HG02798 (cell line): ENCODE results near the gene SCRN1.
"Not testable (repeated sequence)": the region's sequence is repeated elsewhere in the genome, so short reads cannot be mapped to it uniquely, and the experiment has no call there.

Experiments used
- ATAC-seq: cut with Tn5 transposase; IDR thresholded peaks from one replicate; pipeline ENCODE4 v1.9.1; 2021; ENCODE audit warnings: mild to moderate bottlenecking; ENCODE audit not compliant: unreplicated experiment, poor library complexity

The SCRN1 gene

GRCh38 chr7:29896685-29897411, 92.8 kb downstream of the SCRN1 start:
- no peak for ATAC-seq

GRCh38 chr7:29895559-29895958, 94.0 kb downstream of the SCRN1 start:
- no peak for ATAC-seq

- no peak for ATAC-seq
These were observed 95.3 kb downstream of the SCRN1 start for GRCh38 chr7:29894256-29894655.

GRCh38 chr7:29893351-29893965, 96.1 kb downstream of the SCRN1 start:
- ATAC-seq = no peak

- no peak for ATAC-seq
These were observed 97.4 kb downstream of the SCRN1 start for GRCh38 chr7:29892231-29892630.

GRCh38 chr7:29891766-29892165, 97.8 kb downstream of the SCRN1 start:
- ATAC-seq = no peak

- ATAC-seq = not testable (repeated sequence)
These were observed 98.8 kb downstream of the SCRN1 start for GRCh38 chr7:29890786-29891185.

- no peak for ATAC-seq
These were observed 99.3 kb downstream of the SCRN1 start for GRCh38 chr7:29890251-29890650.

- ATAC-seq = no peak
These were observed 100.3 kb downstream of the SCRN1 start for GRCh38 chr7:29889288-29889687.

GRCh38 chr7:29888006-29888405, 101.6 kb downstream of the SCRN1 start:
- no peak for ATAC-seq

- ATAC-seq = no peak
These were observed 102.8 kb downstream of the SCRN1 start for GRCh38 chr7:29886827-29887226.

GRCh38 chr7:29885626-29886025, 104.0 kb downstream of the SCRN1 start:
- no peak for ATAC-seq

- ATAC-seq = no peak
These were observed 105.0 kb downstream of the SCRN1 start for GRCh38 chr7:29884399-29885272.

- no peak for ATAC-seq
These were observed 105.9 kb downstream of the SCRN1 start for GRCh38 chr7:29883462-29884398.

GRCh38 chr7:29882481-29882880, 107.1 kb downstream of the SCRN1 start:
- no peak for ATAC-seq

- no peak for ATAC-seq
These were observed 107.9 kb downstream of the SCRN1 start for GRCh38 chr7:29881724-29882123.

GRCh38 chr7:29879609-29880008, 110.0 kb downstream of the SCRN1 start:
- no peak for ATAC-seq

- ATAC-seq = no peak
These were observed 111.4 kb downstream of the SCRN1 start for GRCh38 chr7:29878081-29878688.

- ATAC-seq = no peak
These were observed 112.4 kb downstream of the SCRN1 start for GRCh38 chr7:29877196-29877595.

- ATAC-seq = no peak
These were observed 113.9 kb downstream of the SCRN1 start for GRCh38 chr7:29875741-29876140.
